IPS-NIHi11 (cell line): ENCODE results near the gene MGAT5B.
"Not testable (repeated sequence)": the region's sequence is repeated elsewhere in the genome, so short reads cannot be mapped to it uniquely, and the experiment has no call there.

Experiments used
- DNase-seq: peaks from one replicate; pipeline ENCODE4 v3.0.0; 2012; ENCODE audit warnings: mixed read lengths, low spot score

The MGAT5B gene

GRCh38 chr17:76978050-76978449 lies 109.8 kb downstream of the MGAT5B start:
- DNase-seq = not testable (repeated sequence)

GRCh38 chr17:76981545-76982295 lies 113.5 kb downstream of the MGAT5B start:
- DNase-seq = no peak

GRCh38 chr17:76982408-76983074 lies 114.3 kb downstream of the MGAT5B start:
- no peak for DNase-seq

GRCh38 chr17:76983075-76983775 lies 115.0 kb downstream of the MGAT5B start:
- DNase-seq = no peak

- no peak for DNase-seq
Observed at GRCh38 chr17:76986365-76986764, 118.2 kb downstream of the MGAT5B start.

GRCh38 chr17:76987486-76988093 lies 119.4 kb downstream of the MGAT5B start:
- DNase-seq = no peak

GRCh38 chr17:76988796-76989195 lies 120.6 kb downstream of the MGAT5B start:
- DNase-seq = no peak

GRCh38 chr17:76989519-76989918 lies 121.3 kb downstream of the MGAT5B start:
- DNase-seq = no peak

GRCh38 chr17:76992891-76993290 lies 124.7 kb downstream of the MGAT5B start:
- no peak for DNase-seq

GRCh38 chr17:76993651-76994050 lies 125.4 kb downstream of the MGAT5B start:
- DNase-seq = no peak

GRCh38 chr17:76994237-76994637 lies 126.0 kb downstream of the MGAT5B start:
- DNase-seq = no peak

GRCh38 chr17:76995387-76996105 lies 127.3 kb downstream of the MGAT5B start:
- peak; percentile 64 for DNase-seq

GRCh38 chr17:76996741-76997694 lies 128.8 kb downstream of the MGAT5B start:
- DNase-seq = no peak

GRCh38 chr17:76997981-76998531 lies 129.9 kb downstream of the MGAT5B start:
- no peak for DNase-seq

GRCh38 chr17:76998839-76999238 lies 130.6 kb downstream of the MGAT5B start:
- no peak for DNase-seq
